Thyroid gland (tissue), 4 donors: ENCODE measurements around the gene ZIC4.

Source experiments
- POLR2A ChIP-seq, 2 donors: fragments of 450-650 bp; IDR thresholded peaks; one replicate each; pipeline ENCODE4 v1.6.1; 2017; ENCODE audit warnings: antibody characterized with exemption in 2 of 2, mild to moderate bottlenecking in 2 of 2, moderate library complexity in 1 of 2
- TF ChIP-seq, protein P1 (sequence below), 6 experiments: fragments of 200-600 bp in 3 of 6; fragments of 450-650 bp in 3 of 6; sonication (generic) in 3 of 6; IDR thresholded peaks; one replicate each; pipeline ENCODE4 v1.5.1; 2016 to 2019; ENCODE audit warnings: antibody characterized with exemption in 6 of 6, mild to moderate bottlenecking in 2 of 6, inconsistent platforms in 1 of 6, moderate library complexity in 1 of 6

DNA sequence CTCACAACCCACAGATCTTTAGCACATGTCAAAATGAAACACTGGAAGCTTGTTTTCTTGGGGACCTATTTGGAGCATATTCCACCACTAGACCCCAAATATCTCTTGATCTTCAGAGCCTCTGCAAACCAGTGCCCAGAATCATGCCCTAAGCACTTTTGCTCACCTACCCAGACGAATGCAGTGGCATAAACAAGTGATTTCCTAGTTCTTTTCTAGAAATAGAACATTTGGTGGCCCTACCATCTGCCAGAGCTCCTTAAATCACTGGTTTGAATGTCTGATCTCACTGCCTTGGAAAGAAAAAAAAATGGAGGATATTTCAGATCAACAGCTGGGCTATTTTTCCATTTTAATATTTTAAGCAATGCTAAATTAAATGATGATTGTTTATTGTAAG is 5.3 kb downstream of the ZIC4 start:
- TF ChIP-seq, protein P1, sequence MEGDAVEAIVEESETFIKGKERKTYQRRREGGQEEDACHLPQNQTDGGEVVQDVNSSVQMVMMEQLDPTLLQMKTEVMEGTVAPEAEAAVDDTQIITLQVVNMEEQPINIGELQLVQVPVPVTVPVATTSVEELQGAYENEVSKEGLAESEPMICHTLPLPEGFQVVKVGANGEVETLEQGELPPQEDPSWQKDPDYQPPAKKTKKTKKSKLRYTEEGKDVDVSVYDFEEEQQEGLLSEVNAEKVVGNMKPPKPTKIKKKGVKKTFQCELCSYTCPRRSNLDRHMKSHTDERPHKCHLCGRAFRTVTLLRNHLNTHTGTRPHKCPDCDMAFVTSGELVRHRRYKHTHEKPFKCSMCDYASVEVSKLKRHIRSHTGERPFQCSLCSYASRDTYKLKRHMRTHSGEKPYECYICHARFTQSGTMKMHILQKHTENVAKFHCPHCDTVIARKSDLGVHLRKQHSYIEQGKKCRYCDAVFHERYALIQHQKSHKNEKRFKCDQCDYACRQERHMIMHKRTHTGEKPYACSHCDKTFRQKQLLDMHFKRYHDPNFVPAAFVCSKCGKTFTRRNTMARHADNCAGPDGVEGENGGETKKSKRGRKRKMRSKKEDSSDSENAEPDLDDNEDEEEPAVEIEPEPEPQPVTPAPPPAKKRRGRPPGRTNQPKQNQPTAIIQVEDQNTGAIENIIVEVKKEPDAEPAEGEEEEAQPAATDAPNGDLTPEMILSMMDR (IDR thresholded peaks at IDR 0.05), result no peak
- TF ChIP-seq POLR2A (IDR thresholded peaks at IDR 0.05), result no peak
